Measurements from ENCODE around the gene DLGAP4.

The DLGAP4 gene

GRCh38 chr20:36462440-36463211, 156.5 kb downstream of the DLGAP4 start:
- H3K27me3 ChIP-seq (ENCODE audit: low read length) = no peaks in the 10 kb centered on the region
- H3K4me3 ChIP-seq (ENCODE audit: insufficient read depth, low read length, poor library complexity, severe bottlenecking) = peak overlapping the region; percentile 56
- no peak overlapping the region for H2AFZ ChIP-seq (ENCODE audit: low read depth, low read length, severe bottlenecking)
- H3K9me2 ChIP-seq (replicated peaks; ENCODE audit: insufficient read depth, low read length) = no peaks in the 10 kb centered on the region
- H3K79me2 ChIP-seq (ENCODE audit: insufficient read depth, low read length) = no peaks in the 10 kb centered on the region
- peaks cover 8% of the 10 kb centered on the region; the same call in 1 of the 2 replicates for H3F3A ChIP-seq (ENCODE audit: insufficient read depth)
- TF ChIP-seq EZH2phosphoT487 (conservative IDR thresholded peaks at IDR 0.05; ENCODE audit: low read length) = no peak
- TF ChIP-seq CTCF (IDR thresholded peaks at IDR 0.05; ENCODE audit: insufficient read depth, low read length, poor library complexity, severe bottlenecking) = no peak
- no peaks in the 10 kb centered on the region for H3K36me3 ChIP-seq (ENCODE audit: low read length)
- H3K9me3 ChIP-seq (ENCODE audit: insufficient read depth, low read length) = no peaks in the 10 kb centered on the region
- peak overlapping the region; percentile 58 for H3K9ac ChIP-seq (ENCODE audit: low read length)
- no peaks in the 10 kb centered on the region for H4K20me1 ChIP-seq (ENCODE audit: low read depth, low read length)
- peak overlapping the region; percentile 65 for H3K4me2 ChIP-seq (ENCODE audit: low read depth, low read length, poor library complexity, severe bottlenecking)
- H3K27ac ChIP-seq (ENCODE audit: low read depth, low read length) = no peak overlapping the region

- Histone ChIP-seq H3K36me3 (ENCODE audit: low read length) (no peaks in the 10 kb centered on the region), H2AFZ (ENCODE audit: low read depth, low read length, severe bottlenecking) (no peak overlapping the region), H3K4me2 (ENCODE audit: low read depth, low read length, poor library complexity, severe bottlenecking) (no peak overlapping the region), H3F3A (ENCODE audit: insufficient read depth) (peaks cover 8% of the 10 kb centered on the region; the same call in 1 of the 2 replicates), H3K27me3 (ENCODE audit: low read length) (no peaks in the 10 kb centered on the region), H3K9ac (ENCODE audit: low read length) (no peak overlapping the region), H3K9me2 (replicated peaks; ENCODE audit: insufficient read depth, low read length) (no peaks in the 10 kb centered on the region), H4K20me1 (ENCODE audit: low read depth, low read length) (no peaks in the 10 kb centered on the region), H3K4me3 (ENCODE audit: insufficient read depth, low read length, poor library complexity, severe bottlenecking) (no peak overlapping the region), H3K27ac (ENCODE audit: low read depth, low read length) (no peak overlapping the region), H3K9me3 (ENCODE audit: insufficient read depth, low read length) (no peaks in the 10 kb centered on the region), H3K79me2 (ENCODE audit: insufficient read depth, low read length) (no peaks in the 10 kb centered on the region)
- no peak for TF ChIP-seq EZH2phosphoT487 (conservative IDR thresholded peaks at IDR 0.05; ENCODE audit: low read length)
Measured at GRCh38 chr20:36463212-36464061, 157.3 kb downstream of the DLGAP4 start.

- no peaks in the 10 kb centered on the region for H3K79me2 ChIP-seq (ENCODE audit: insufficient read depth, low read length)
- no peaks in the 10 kb centered on the region for H3K9me2 ChIP-seq (replicated peaks; ENCODE audit: insufficient read depth, low read length)
- H3K27me3 ChIP-seq (ENCODE audit: low read length) = no peaks in the 10 kb centered on the region
- H3K9me3 ChIP-seq (ENCODE audit: insufficient read depth, low read length) = no peaks in the 10 kb centered on the region
- H3F3A ChIP-seq (ENCODE audit: insufficient read depth) = peaks cover 7% of the 10 kb centered on the region; the same call in 1 of the 2 replicates
- no peak overlapping the region for H3K4me2 ChIP-seq (ENCODE audit: low read depth, low read length, poor library complexity, severe bottlenecking)
- TF ChIP-seq CTCF (IDR thresholded peaks at IDR 0.05; ENCODE audit: insufficient read depth, low read length, poor library complexity, severe bottlenecking) = no peak
- TF ChIP-seq EZH2phosphoT487 (conservative IDR thresholded peaks at IDR 0.05; ENCODE audit: low read length) = no peak
- H3K4me3 ChIP-seq (ENCODE audit: insufficient read depth, low read length, poor library complexity, severe bottlenecking) = no peak overlapping the region
- H2AFZ ChIP-seq (ENCODE audit: low read depth, low read length, severe bottlenecking) = no peak overlapping the region
- no peaks in the 10 kb centered on the region for H4K20me1 ChIP-seq (ENCODE audit: low read depth, low read length)
- no peak overlapping the region for H3K27ac ChIP-seq (ENCODE audit: low read depth, low read length)
- no peak overlapping the region for H3K9ac ChIP-seq (ENCODE audit: low read length)
- no peaks in the 10 kb centered on the region for H3K36me3 ChIP-seq (ENCODE audit: low read length)
Measured at GRCh38 chr20:36465109-36466080, 159.3 kb downstream of the DLGAP4 start.
